ENCODE results near the gene EMP2. TPM values are rescaled to one million over a fixed set of nuclear protein-coding genes. Genes with fewer than 3 reads are reported as not detected.

Gene EMP2
- total and polyA plus RNA-seq, 10 donors, result 2.8 to 37.2 (median 19.5) TPM

DNA sequence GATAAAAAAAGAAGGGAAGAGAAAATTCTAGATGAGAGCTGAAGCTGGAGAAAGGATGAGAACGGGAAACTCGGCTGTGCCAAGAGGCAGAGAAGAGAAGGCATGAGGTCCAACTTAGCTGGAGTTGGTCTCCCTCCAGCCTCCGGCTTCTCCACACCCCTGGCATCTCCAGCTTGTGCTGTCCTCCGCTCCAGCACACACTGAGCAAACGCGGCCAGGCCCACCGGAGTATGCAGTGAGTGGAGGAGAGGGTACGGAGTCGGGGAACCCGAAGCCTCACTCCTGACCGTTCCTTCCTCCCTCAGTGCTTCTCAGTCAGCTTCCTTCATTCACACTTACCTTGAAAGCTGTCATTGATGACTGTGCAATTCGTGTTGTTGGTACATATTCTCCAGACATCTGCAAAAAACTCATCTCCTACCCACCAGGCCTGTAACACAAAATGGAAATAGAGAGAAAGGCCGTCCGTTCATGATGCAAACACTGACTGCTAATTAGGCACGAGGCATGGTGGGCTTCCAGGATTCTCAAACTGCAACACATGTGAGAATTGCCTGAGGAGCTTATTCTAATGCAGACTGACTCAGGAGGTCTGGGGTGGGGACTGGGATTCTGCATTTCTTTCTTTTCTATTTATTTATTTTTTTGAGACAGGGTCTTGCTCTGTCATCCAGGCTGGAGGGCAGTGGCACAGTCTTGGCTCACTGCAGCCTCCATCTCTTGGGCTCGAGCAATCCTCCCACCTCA, 37.0 kb downstream of the EMP2 start:
- no peak overlapping the region for H3K4me3 ChIP-seq
- peaks cover 0 to 54% (median 4%) of the 10 kb centered on the region in 6 donors for H3K36me3 ChIP-seq
- no peaks in the 10 kb centered on the region for H3K4me1 ChIP-seq
- TF ChIP-seq, protein P1, sequence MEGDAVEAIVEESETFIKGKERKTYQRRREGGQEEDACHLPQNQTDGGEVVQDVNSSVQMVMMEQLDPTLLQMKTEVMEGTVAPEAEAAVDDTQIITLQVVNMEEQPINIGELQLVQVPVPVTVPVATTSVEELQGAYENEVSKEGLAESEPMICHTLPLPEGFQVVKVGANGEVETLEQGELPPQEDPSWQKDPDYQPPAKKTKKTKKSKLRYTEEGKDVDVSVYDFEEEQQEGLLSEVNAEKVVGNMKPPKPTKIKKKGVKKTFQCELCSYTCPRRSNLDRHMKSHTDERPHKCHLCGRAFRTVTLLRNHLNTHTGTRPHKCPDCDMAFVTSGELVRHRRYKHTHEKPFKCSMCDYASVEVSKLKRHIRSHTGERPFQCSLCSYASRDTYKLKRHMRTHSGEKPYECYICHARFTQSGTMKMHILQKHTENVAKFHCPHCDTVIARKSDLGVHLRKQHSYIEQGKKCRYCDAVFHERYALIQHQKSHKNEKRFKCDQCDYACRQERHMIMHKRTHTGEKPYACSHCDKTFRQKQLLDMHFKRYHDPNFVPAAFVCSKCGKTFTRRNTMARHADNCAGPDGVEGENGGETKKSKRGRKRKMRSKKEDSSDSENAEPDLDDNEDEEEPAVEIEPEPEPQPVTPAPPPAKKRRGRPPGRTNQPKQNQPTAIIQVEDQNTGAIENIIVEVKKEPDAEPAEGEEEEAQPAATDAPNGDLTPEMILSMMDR (IDR thresholded peaks at IDR 0.05 in 8 of 11, conservative IDR thresholded peaks at IDR 0.05 in 3 of 11), result no peak
- TF ChIP-seq POLR2AphosphoS5 (IDR thresholded peaks at IDR 0.05) (no peak), POLR2A (IDR thresholded peaks at IDR 0.05) (no peak)
- intact Hi-C loops (cut with DNase I; ENCODE audit: low total_unique reads), result no loop called here
- no peak overlapping the region for H3K27ac ChIP-seq
- DNase-seq, result no peak
- peaks cover 0 to 12% (median 5%) of the 10 kb centered on the region in 8 donors for H3K9me3 ChIP-seq
- H3K27me3 ChIP-seq (replicated peaks in 1 of 7), result no peaks in the 10 kb centered on the region
- 88 to 93% (median 91%) methylated on average over 16 of the region's 16 CpGs for WGBS, 5 donors

DNA sequence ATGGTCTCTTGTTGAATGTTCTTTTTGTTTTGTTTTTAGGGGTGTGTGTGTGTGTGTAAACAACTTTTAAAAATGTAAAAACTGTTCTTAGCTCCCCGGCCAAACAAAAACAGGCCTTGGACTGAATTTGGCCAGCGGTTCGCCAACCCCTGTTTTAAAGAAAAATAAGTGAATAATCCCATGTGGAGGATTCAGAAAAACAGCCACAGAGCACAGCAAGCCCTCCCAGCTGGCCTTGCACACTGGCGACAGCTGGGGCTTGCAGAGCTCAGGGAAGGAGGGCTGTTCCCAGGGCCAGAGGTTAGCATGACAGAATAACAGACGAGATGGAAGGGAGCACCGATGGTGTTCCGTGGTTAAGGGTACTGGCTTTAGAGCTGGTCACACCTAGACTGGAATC, 39.0 kb downstream of the EMP2 start:
- H3K4me1 ChIP-seq, result no peaks in the 10 kb centered on the region
- no peak for TF ChIP-seq POLR2AphosphoS5 (IDR thresholded peaks at IDR 0.05)
- no peak for TF ChIP-seq POLR2A (IDR thresholded peaks at IDR 0.05)
- TF ChIP-seq, protein P1 (IDR thresholded peaks at IDR 0.05 in 8 of 11, conservative IDR thresholded peaks at IDR 0.05 in 3 of 11), result no peak
- no peak overlapping the region for H3K27ac ChIP-seq
- no peak overlapping the region for H3K4me3 ChIP-seq
- H3K9me3 ChIP-seq, result no peaks in the 10 kb centered on the region
- H3K36me3 ChIP-seq, result peaks cover 0 to 63% (median 5%) of the 10 kb centered on the region in 6 donors
- intact Hi-C loops (cut with DNase I; ENCODE audit: low total_unique reads), result no loop called here
- no peak for DNase-seq
- H3K27me3 ChIP-seq (replicated peaks in 1 of 7), result no peaks in the 10 kb centered on the region
- WGBS, 5 donors, result 86 to 91% (median 86%) methylated on average over 7 of the region's 7 CpGs

DNA sequence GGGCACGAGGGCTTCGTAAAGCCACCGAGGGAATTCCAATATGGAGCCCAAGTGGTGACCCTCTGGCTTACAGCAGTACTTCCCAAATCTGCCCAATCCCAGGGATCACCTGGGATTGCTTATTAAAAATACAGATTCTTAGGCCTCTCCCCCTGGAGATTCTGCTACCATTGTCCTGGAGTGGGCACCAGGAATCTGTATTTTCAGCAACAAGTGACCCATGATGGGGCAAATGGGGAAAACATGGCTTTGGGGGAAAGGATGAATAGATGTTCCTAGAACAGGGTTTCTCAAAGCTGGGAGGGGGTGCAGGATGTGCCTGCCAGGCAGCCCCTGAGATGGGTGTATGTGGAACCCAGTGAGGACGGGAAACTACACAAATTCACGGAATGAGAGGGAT, 40.6 kb downstream of the EMP2 start:
- intact Hi-C loops (cut with DNase I; ENCODE audit: low total_unique reads), result no loop called here
- Histone ChIP-seq H3K36me3 (peaks cover 0 to 59% (median 5%) of the 10 kb centered on the region in 6 donors), H3K27me3 (replicated peaks in 1 of 7) (no peaks in the 10 kb centered on the region), H3K9me3 (no peaks in the 10 kb centered on the region), H3K4me3 (no peak overlapping the region), H3K27ac (no peak overlapping the region), H3K4me1 (no peaks in the 10 kb centered on the region)
- DNase-seq, result no peak
- TF ChIP-seq POLR2A (IDR thresholded peaks at IDR 0.05) (no peak), POLR2AphosphoS5 (IDR thresholded peaks at IDR 0.05) (no peak)
- TF ChIP-seq, protein P1 (IDR thresholded peaks at IDR 0.05 in 8 of 11, conservative IDR thresholded peaks at IDR 0.05 in 3 of 11), result no peak
- WGBS, 5 donors, result 91 to 98% (median 96%) methylated on average over 5 of the region's 5 CpGs

DNA sequence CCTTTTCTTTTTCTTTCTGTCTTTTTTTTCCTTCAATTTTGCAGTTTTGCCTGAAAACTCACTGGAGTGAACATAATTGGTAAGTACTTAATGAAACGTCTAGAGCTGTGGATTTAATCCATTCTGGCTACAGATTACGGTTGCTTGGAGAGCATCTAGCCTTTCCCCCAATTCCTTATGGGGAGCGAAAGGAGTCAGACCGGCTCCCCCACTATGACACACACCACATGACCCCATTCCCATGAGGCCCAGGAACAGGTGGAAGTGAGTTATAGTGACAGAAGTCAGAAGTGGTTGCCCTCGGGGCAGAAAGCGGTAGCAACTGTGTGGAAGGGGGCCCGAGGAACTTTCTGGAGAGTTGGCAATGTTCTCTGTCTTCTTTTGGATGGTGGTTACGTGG, 41.2 kb downstream of the EMP2 start:
- Histone ChIP-seq H3K4me1 (no peaks in the 10 kb centered on the region), H3K27ac (no peak overlapping the region), H3K27me3 (replicated peaks in 1 of 7) (no peaks in the 10 kb centered on the region), H3K9me3 (no peaks in the 10 kb centered on the region), H3K4me3 (no peak overlapping the region), H3K36me3 (peaks cover 0 to 53% (median 5%) of the 10 kb centered on the region in 6 donors)
- no peak for DNase-seq
- TF ChIP-seq POLR2AphosphoS5 (IDR thresholded peaks at IDR 0.05), result no peak
- TF ChIP-seq, protein P1 (IDR thresholded peaks at IDR 0.05 in 8 of 11, conservative IDR thresholded peaks at IDR 0.05 in 3 of 11), result no peak
- TF ChIP-seq POLR2A (IDR thresholded peaks at IDR 0.05), result no peak
- intact Hi-C loops (cut with DNase I; ENCODE audit: low total_unique reads), result no loop called here
- 82 to 87% (median 83%) methylated on average over 8 of the region's 8 CpGs for WGBS, 5 donors

Measured in spleen (tissue), 11 donors.